CD4-positive, alpha-beta T cell treated with Interleukin-15 for 1 hour (primary cell): ENCODE measurements around the gene NUPR2.
"Not testable (repeated sequence)": the region's sequence is repeated elsewhere in the genome, so short reads cannot be mapped to it uniquely, and the experiment has no call there.

Experiments
- DNase-seq: peaks from one replicate; pipeline ENCODE4 v3.0.0-alpha.2; 2020

Gene NUPR2, protein sequence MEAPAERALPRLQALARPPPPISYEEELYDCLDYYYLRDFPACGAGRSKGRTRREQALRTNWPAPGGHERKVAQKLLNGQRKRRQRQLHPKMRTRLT

DNA sequence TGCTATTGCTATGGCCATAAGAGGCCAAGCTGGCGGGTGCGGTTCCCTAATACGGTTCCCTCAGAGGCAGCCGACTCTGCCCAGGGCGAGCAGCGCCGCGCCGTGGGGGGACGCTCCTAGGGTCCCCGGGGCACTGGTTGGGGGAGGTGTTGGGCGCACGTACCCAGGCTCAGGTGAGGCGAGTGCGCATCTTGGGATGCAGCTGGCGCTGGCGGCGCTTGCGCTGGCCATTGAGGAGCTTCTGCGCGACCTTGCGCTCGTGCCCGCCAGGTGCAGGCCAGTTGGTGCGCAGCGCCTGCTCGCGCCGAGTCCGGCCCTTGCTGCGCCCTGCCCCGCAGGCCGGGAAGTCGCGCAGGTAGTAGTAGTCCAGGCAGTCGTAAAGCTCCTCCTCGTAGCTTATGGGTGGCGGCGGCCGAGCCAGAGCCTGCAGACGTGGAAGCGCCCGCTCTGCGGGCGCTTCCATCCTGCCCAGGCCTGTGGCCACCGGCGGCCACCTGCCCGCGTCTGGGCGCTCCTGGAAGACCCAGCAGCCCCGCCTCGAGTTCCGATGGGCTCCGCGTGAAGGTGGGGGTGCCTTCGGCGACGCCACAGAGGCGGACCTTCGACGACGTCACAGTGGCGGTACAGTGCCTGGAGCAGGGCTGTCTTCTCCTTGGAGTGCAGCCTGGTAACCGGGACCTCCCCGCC lies at the start of gene NUPR2:
Gene NUPR2, minus strand, starts transcription at position 566 of the 687 bp plus-strand sequence. Its CDS starts 103 bp downstream, at position 463.
- DNase-seq: no peak

- no peak for DNase-seq
Measured at GRCh38 chr7:56157238-56157790, 41.1 kb upstream of the NUPR2 start.

DNA sequence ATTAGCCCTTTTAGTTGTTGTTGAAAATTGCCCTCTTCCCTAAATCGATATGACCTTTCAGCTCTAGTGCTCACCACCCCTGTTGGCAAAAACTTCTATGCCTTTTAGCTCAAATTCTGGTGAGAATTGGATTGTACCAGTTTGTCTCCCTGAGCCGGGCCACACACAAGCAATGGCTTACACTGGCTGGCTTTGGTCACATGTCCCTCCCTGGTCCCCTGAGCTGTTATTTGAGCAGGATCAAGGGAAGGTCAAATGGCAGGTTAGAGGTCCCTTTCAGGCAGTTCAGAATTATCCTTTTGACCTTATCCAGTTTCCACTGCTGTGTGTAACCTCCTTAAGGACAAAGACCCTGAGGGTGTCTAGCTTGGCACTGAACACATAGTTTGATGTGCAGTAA lies 14.8 kb upstream of the NUPR2 start:
- DNase-seq: not testable (repeated sequence)

DNA sequence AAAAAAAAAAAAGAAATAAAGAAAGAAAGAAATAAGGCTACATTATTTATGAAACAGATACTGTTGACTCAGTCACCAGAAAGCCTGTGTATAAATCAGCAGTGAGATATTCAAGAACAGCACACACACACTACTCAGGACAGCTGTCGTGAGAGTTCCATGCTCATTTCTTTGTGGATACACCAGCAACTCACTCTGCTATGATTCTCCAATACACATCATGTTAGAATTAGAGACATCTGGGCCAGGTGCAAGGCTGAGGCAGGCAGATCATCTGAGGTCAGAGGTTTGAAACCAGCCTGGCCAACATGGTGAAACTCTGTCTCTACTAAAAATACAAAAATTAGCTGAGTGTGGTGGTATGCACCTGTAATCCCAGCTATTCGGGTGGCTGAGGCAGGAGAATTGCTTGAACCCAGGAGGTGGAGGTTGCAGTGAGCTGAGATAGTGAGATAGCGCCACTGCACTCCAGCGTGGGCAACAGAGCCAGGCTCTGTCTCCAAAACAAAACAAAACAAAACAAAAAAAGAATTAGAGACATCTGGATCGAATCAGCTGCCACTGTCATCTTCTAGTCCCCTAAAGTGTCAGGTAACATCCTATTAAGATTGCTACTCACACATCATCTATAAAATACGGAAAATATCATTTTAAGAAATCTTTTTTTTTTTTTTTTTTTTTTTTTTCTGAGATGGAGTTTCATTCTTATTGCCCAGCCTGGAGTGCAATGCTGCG lies 11.2 kb upstream of the NUPR2 start:
- no peak for DNase-seq

DNA sequence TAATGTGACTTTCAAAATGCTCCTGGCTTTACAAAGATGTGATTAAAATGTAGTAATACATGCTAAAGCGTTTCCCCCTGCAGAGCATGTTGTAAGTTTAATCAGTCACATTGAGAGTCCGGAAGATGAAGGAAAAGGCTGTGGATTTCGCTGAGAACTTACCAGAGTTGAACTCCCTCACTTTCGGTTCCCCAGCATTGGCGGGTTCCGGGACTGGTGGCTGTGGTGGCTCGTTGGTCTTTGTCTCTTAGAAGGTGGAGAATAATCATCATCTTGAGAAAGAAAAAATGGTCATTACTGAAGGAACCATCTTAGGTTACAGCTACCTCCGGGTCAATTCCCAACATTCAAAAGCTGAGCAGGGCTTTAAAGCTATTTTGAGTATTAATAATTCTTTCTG lies 9.6 kb upstream of the NUPR2 start:
- no peak for DNase-seq

GRCh38 chr7:56124981-56125380 lies 8.8 kb upstream of the NUPR2 start:
- no peak for DNase-seq

DNA sequence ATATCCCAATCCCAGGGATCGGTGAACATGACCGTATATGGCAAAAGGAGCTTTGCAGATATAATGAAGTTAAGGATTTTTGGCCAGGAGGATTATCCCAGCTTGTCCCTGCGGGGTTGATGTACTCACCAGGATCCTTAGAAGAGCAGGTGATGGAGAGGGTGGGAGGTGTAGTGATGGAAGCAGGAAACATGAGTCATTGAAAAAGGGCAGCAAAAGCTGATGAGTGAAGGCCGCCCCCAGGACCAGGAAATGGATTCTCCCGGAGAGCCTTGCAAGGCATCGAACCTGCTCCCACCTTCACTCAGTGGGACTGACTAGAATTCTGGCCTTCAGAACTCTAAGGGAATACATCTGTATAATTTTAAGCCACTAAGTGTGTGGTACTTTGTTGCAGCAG lies 5.2 kb upstream of the NUPR2 start:
- no peak for DNase-seq

- DNase-seq: not testable (repeated sequence)
Measured at GRCh38 chr7:56112244-56112643, 4.0 kb downstream of the NUPR2 start.

- no peak for DNase-seq
Measured at GRCh38 chr7:56110611-56111010, 5.6 kb downstream of the NUPR2 start.

DNA sequence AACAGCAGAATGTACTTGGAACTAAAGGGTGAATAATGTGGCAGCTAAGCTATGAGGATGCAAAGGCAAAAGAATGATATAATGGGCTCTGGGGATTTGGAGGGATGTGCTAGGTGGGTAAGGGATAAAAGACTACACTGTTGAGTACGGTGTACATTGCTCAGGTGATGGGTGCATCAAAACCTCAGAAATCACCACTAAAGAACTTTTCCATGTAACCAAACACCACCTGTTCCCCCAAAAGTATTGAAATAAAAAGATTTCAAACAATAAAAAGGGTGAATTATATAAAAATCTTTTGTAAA lies 8.3 kb downstream of the NUPR2 start:
- no peak for DNase-seq

GRCh38 chr7:56106108-56107073 lies 9.8 kb downstream of the NUPR2 start, which contains the start of gene CHCHD2:
TSS of gene CHCHD2 (minus strand) at chr7:56106476. CDS start at chr7:56106413, 63 bp downstream.
- peak; percentile 97 for DNase-seq

- DNase-seq: peak; percentile 35
Measured at GRCh38 chr7:56105508-56105907, 10.7 kb downstream of the NUPR2 start.

GRCh38 chr7:56104138-56104537 lies 12.1 kb downstream of the NUPR2 start:
- not testable (repeated sequence) for DNase-seq

DNA sequence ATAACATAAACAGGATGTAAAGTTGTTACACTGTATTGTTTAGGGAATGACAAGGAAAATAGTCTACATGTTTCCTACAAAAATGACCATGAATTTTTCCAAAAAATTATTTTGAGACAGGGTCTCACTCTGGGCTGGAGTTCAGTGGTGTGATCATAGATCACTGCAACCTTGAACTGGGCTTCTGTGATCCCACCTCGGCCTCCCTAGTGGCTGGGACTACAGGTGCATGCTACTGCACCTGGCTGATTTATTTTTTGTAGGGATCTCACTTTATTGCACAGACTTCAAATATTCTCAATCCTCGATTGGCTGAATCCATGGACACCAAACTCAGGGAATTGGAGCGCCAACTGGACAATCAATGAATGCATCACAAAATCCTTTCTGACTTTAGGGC lies 16.6 kb downstream of the NUPR2 start:
- no peak for DNase-seq

DNA sequence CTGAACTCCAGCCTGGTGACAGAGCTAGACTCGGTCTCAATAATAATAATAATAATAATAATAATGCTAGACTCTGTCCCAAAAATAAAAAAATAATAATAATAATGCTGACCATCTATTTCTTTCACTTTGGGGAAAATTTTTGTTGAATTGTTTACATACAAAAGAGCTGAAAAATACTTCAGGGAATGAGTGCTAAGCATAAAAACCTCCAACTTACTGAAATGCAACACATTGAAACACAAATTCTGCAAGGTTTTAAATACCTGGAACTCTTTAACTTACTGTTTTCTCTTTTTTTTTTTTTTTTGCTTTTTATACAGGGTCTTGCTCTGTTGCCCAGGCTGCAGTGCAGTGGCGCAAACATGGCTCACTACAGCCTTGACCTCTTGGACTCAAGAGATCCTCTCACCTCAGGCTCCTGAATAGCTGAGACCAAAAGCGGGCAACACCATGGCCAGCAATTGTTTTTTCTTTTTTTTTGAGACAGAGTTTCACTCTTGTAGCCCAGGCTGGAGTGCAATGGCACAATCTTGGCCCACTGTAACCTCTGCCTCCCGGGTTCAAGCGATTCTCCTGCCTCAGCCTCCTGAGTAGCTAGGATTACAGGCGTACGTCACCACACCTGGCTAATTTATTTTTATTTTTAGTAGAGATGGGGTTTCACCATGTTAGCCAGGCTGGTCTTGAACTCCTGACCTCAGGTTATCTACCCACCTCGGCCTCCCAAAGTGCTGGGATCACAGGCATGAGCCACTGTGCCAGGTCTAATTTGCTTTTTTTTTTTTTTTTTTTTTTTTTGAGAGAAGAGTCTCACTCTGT lies 17.8 kb downstream of the NUPR2 start:
- DNase-seq: not testable (repeated sequence)

DNA sequence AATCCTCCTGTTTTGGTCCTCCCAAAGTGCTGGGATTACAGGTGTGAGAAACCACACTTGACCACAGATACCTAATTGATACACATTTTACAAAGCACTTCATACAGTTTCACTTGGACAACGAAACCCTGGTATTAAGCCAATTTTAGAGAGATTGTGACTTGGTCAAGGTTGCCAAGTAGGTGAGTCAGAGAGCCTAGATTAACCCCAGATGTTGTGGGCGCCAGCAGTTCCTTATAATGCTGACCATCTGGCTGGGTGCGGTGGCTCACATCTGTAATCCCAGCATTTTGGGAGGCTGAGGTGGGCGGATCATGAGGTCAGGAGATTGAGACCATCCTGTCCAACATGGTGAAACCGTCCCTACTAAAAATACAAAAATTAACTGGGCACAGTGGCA lies 18.5 kb downstream of the NUPR2 start:
- no peak for DNase-seq

- no peak for DNase-seq
Measured at GRCh38 chr7:56092789-56093531, 23.3 kb downstream of the NUPR2 start, which contains the start of gene PHKG1. TSS of gene PHKG1 (minus strand) at chr7:56092952. CDS start at chr7:56088941, 4,011 bp downstream.

DNA sequence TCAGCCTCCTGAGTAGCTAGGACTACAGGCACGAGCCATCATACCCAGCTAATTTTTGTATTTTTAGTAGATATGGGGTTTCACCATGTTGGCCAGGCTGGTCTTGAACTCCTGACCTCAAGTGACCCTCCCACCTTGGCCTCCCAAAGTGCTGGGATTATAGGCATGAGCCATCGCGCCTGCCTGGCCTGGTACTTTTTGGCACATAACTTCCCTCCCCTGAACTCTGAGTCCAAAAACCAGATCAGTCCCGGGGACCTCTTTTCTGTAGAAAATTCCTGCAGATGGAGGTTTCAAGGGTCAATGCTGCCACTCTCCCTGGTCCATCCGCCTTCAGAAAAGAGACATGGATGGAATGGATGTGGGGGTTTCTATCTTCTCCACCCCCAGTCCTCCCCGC lies 23.8 kb downstream of the NUPR2 start:
- not testable (repeated sequence) for DNase-seq

- no peak for DNase-seq
Measured at GRCh38 chr7:56091591-56091990, 24.6 kb downstream of the NUPR2 start.

DNA sequence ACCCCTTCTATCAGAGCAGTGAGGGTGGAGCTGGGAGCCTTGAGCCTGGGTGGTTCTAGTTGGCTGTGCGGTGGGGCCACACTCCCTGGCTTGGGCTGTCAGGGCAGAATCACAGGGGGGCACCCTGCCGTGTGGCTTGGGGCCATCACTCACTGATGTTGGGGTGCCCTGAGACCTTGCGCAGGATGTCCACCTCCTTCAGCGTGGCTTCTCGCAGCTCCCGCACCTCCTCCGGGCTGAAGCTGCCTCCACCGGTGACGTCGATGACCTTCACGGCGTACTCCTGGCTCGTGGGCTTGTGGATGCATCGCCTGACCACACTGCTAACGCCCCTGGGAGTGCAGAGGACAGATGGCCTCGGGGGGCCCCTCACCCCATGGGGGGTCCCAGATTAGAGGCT lies 28.8 kb downstream of the NUPR2 start:
- DNase-seq: no peak

DNA sequence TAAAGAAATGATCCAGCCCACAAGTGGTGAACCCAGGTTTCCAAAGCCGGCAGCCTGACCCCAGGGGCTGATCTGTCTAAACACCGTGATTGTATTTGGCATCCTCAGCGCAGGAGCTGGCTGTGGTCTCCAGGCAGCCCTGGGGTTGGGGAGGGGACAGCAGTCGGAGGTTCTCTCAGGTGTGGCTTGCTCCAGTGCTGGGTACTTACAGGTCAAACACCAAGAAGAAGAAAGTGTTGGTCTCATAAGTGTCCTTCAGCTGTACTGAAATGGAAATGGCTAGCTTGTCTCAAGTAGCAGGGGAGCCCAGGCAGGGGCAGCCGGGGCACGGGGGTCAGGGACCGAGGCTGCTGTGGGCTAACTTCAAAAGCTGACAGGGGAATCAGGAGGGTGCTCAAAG lies 29.5 kb downstream of the NUPR2 start:
- DNase-seq: no peak
